ENCODE measurements around the gene CLEC16A. TPM values are rescaled to one million over a fixed set of nuclear protein-coding genes. Genes with fewer than 3 reads are reported as not detected.

The CLEC16A gene
- total and polyA plus RNA-seq, 2 experiments from 2014 or later, result 9.9 to 24.1 TPM

GRCh38 chr16:10911267-10911666 is 33.1 kb upstream of the CLEC16A start (continued):
- TF ChIP-seq, protein P1, sequence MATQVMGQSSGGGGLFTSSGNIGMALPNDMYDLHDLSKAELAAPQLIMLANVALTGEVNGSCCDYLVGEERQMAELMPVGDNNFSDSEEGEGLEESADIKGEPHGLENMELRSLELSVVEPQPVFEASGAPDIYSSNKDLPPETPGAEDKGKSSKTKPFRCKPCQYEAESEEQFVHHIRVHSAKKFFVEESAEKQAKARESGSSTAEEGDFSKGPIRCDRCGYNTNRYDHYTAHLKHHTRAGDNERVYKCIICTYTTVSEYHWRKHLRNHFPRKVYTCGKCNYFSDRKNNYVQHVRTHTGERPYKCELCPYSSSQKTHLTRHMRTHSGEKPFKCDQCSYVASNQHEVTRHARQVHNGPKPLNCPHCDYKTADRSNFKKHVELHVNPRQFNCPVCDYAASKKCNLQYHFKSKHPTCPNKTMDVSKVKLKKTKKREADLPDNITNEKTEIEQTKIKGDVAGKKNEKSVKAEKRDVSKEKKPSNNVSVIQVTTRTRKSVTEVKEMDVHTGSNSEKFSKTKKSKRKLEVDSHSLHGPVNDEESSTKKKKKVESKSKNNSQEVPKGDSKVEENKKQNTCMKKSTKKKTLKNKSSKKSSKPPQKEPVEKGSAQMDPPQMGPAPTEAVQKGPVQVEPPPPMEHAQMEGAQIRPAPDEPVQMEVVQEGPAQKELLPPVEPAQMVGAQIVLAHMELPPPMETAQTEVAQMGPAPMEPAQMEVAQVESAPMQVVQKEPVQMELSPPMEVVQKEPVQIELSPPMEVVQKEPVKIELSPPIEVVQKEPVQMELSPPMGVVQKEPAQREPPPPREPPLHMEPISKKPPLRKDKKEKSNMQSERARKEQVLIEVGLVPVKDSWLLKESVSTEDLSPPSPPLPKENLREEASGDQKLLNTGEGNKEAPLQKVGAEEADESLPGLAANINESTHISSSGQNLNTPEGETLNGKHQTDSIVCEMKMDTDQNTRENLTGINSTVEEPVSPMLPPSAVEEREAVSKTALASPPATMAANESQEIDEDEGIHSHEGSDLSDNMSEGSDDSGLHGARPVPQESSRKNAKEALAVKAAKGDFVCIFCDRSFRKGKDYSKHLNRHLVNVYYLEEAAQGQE (IDR thresholded peaks at IDR 0.05; ENCODE audit: unreplicated experiment), result no peak

DNA sequence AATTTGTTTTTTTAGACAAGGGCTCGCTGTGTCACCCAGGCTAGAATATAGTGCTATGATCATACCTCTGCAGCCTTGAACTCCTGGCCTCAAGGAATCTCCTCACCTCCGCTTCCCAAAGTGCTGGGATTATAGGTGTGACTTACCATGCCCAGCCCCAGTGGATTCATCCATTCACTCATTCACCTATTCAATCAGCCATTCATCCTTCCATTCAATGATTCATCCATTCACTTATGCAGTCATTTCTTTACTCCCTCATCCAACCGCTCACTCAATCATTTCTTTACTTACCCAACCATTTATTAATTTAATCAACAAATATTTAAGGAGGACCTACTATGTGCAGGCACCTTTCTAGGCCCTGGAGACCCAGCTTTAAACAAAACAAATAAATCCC is 27.8 kb upstream of the CLEC16A start:
- Histone ChIP-seq H3F3A (replicated peaks; ENCODE audit: low read depth) (no peaks in the 10 kb centered on the region), H3K27ac (ENCODE audit: low read depth) (no peak overlapping the region), H3K79me2 (replicated peaks; ENCODE audit: insufficient read depth) (no peaks in the 10 kb centered on the region), H3K27me3 (ENCODE audit: insufficient read depth) (no peaks in the 10 kb centered on the region), H3K4me2 (no peak overlapping the region), H4K20me1 (replicated peaks; ENCODE audit: insufficient read depth) (no peaks in the 10 kb centered on the region), H3K4me3 (no peak overlapping the region), H3K9me2 (ENCODE audit: insufficient read depth) (no peaks in the 10 kb centered on the region), H3K4me1 (ENCODE audit: insufficient read depth) (no peaks in the 10 kb centered on the region; the same call in 1 of the 2 replicates), H2AFZ (no peak overlapping the region), H3K36me3 (ENCODE audit: insufficient read depth) (no peaks in the 10 kb centered on the region)
- H3K27ac Mint-ChIP-seq, result no peak overlapping the region
- no peaks in the 10 kb centered on the region for H3K36me3 Mint-ChIP-seq (ENCODE audit: low read depth)
- no peak for DNase-seq (ENCODE audit: low spot score)
- H3K27me3 Mint-ChIP-seq (ENCODE audit: insufficient read depth, low read depth, poor library complexity), result no peaks in the 10 kb centered on the region
- no peaks in the 10 kb centered on the region for H3K9me3 Mint-ChIP-seq
- H3K4me3 Mint-ChIP-seq, result no peak overlapping the region
- H3K4me1 Mint-ChIP-seq, result peaks cover 2% of the 10 kb centered on the region; the same call in 1 of the 3 replicates
- no peak for ATAC-seq
- no peak for TF ChIP-seq POLR2AphosphoS5 (IDR thresholded peaks at IDR 0.05; ENCODE audit: low read depth)
- TF ChIP-seq ZNF462 (CRISPR knock-in tag; IDR thresholded peaks at IDR 0.05), result no peak
- TF ChIP-seq EZH2 (IDR thresholded peaks at IDR 0.05; ENCODE audit: low read depth, unreplicated experiment), result no peak
- no peak for TF ChIP-seq STAT1 (IDR thresholded peaks at IDR 0.05; ENCODE audit: unreplicated experiment)
- TF ChIP-seq, protein P2, sequence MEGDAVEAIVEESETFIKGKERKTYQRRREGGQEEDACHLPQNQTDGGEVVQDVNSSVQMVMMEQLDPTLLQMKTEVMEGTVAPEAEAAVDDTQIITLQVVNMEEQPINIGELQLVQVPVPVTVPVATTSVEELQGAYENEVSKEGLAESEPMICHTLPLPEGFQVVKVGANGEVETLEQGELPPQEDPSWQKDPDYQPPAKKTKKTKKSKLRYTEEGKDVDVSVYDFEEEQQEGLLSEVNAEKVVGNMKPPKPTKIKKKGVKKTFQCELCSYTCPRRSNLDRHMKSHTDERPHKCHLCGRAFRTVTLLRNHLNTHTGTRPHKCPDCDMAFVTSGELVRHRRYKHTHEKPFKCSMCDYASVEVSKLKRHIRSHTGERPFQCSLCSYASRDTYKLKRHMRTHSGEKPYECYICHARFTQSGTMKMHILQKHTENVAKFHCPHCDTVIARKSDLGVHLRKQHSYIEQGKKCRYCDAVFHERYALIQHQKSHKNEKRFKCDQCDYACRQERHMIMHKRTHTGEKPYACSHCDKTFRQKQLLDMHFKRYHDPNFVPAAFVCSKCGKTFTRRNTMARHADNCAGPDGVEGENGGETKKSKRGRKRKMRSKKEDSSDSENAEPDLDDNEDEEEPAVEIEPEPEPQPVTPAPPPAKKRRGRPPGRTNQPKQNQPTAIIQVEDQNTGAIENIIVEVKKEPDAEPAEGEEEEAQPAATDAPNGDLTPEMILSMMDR (conservative IDR thresholded peaks at IDR 0.05; ENCODE audit: low read depth in 2 of 2), result no peak
- TF ChIP-seq, protein P3, sequence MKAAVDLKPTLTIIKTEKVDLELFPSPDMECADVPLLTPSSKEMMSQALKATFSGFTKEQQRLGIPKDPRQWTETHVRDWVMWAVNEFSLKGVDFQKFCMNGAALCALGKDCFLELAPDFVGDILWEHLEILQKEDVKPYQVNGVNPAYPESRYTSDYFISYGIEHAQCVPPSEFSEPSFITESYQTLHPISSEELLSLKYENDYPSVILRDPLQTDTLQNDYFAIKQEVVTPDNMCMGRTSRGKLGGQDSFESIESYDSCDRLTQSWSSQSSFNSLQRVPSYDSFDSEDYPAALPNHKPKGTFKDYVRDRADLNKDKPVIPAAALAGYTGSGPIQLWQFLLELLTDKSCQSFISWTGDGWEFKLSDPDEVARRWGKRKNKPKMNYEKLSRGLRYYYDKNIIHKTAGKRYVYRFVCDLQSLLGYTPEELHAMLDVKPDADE (IDR thresholded peaks at IDR 0.05), result no peak
- TF ChIP-seq CREB1 (CRISPR knock-in tag; IDR thresholded peaks at IDR 0.05; ENCODE audit: low read depth), result no peak
- no peak for TF ChIP-seq ZNF114 (CRISPR knock-in tag; IDR thresholded peaks at IDR 0.05)

Measured in GM23338 (cell line).